ENCODE data around the gene AAK1. TPM values are rescaled to one million over a fixed set of nuclear protein-coding genes. Genes with fewer than 3 reads are reported as not detected.

AAK1 gene
- polyA plus RNA-seq, 1 donor from 2014 or later = 26.7 TPM

Small RNA genes within 50 kb of the gene (small RNA-seq; reads per million reads assigned to genes)
- gene RN7SL604P (0 to 0.03 (median 0) reads per million in 3 experiments), gene SNORA36C (0 reads per million in 3 experiments)

Other genes with a start within 250 kb of the AAK1 start
- gene NFU1, start 206.3 kb downstream of the AAK1 start, polyA plus RNA-seq = 101 and 116 TPM in 2 replicates
- 1.8 and 2.5 TPM in 2 replicates for gene ANXA4, start 98.4 kb upstream of the AAK1 start, polyA plus RNA-seq
- gene GMCL1, start 185.9 kb upstream of the AAK1 start, polyA plus RNA-seq = 18.2 and 18.8 TPM in 2 replicates

Measured in neural cell (in vitro differentiated cells).